ENCODE results near the gene LRIT3. TPM values are rescaled to one million over a fixed set of nuclear protein-coding genes. Genes with fewer than 3 reads are reported as not detected.

LRIT3 gene
- total and polyA plus RNA-seq, 5 donors from 2014 or later = 0.07 to 0.25 (median 0.08) TPM; not detected in 2

- Histone ChIP-seq H3K27ac (ENCODE audit: insufficient read depth, low read length, poor library complexity, severe bottlenecking) (no peak overlapping the region), H3K36me3 (ENCODE audit: control insufficient read depth, insufficient read depth, low read length) (peaks cover 29% of the 10 kb centered on the region), H3K4me1 (ENCODE audit: control insufficient read depth, insufficient read depth, low read length, poor library complexity, severe bottlenecking) (no peaks in the 10 kb centered on the region), H3K9me3 (ENCODE audit: control insufficient read depth in 2 of 2, low read length in 2 of 2) (no peaks in the 10 kb centered on the region), H3K27me3 (ENCODE audit: control insufficient read depth, insufficient read depth, low read length) (no peaks in the 10 kb centered on the region), H3K4me3 (ENCODE audit: low read depth, low read length) (no peak overlapping the region)
- peaks cover 0 to 6% (median under 1%) of the 10 kb centered on the region in 4 donors for H3K4me1 Mint-ChIP-seq
- DNase-seq (peak in 2 of 3 donors; percentile 42 to 46), ATAC-seq (ENCODE audit: low read depth in 2 of 2) (peak; percentile 61 to 62)
- H3K27me3 Mint-ChIP-seq = no peaks in the 10 kb centered on the region
- no peak overlapping the region for H3K27ac Mint-ChIP-seq
- H3K4me3 Mint-ChIP-seq = no peak overlapping the region
- H3K9me3 Mint-ChIP-seq = no peaks in the 10 kb centered on the region
- H3K36me3 Mint-ChIP-seq = peaks cover 18% of the 10 kb centered on the region
Observed at GRCh38 chr4:109826719-109827118, 21.2 kb upstream of the LRIT3 start.

GRCh38 chr4:109827672-109828071, 20.2 kb upstream of the LRIT3 start, which contains the start of gene RRH:
TSS of gene RRH (plus strand) at chr4:109827972. CDS start at chr4:109828028, 56 bp downstream.
- no peaks in the 10 kb centered on the region for H3K27me3 Mint-ChIP-seq
- Histone ChIP-seq H3K9me3 (ENCODE audit: control insufficient read depth in 2 of 2, low read length in 2 of 2) (no peaks in the 10 kb centered on the region), H3K4me3 (ENCODE audit: low read depth, low read length) (no peak within 1 kb of the TSS), H3K4me1 (ENCODE audit: control insufficient read depth, insufficient read depth, low read length, poor library complexity, severe bottlenecking) (no peaks in the 10 kb centered on the region), H3K27ac (ENCODE audit: insufficient read depth, low read length, poor library complexity, severe bottlenecking) (no peak within 1 kb of the TSS), H3K27me3 (ENCODE audit: control insufficient read depth, insufficient read depth, low read length) (no peaks in the 10 kb centered on the region), H3K36me3 (ENCODE audit: control insufficient read depth, insufficient read depth, low read length) (peaks cover 23% of the 10 kb centered on the region)
- H3K4me1 Mint-ChIP-seq = peaks cover 0 to 6% (median 0%) of the 10 kb centered on the region in 4 donors
- ATAC-seq (ENCODE audit: low read depth in 2 of 2) (no peak), DNase-seq (no peak)
- peaks cover 14% of the 10 kb centered on the region for H3K36me3 Mint-ChIP-seq
- no peak within 1 kb of the TSS for H3K27ac Mint-ChIP-seq
- no peaks in the 10 kb centered on the region for H3K9me3 Mint-ChIP-seq
- no peak within 1 kb of the TSS for H3K4me3 Mint-ChIP-seq

DNA sequence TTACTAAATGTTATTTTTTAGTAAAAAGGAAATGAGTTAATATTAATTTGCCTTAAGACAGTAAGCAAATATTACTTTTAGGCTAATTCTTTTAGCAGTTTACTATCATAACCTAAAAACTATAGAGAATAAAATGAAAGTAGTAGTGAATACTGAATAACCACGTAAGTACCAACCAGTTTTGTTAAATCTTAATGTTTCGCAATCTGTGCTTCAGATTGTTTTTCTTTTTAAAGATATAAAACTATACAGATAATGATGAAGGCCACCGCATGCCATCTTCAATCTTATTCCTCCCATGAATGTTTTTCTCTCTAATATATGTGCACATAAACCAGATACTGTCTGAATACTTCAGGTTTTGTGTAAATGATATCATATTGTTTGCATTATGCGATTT, 14.2 kb upstream of the LRIT3 start:
- ATAC-seq (ENCODE audit: low read depth in 2 of 2) (no peak), DNase-seq (no peak)
- Mint-ChIP-seq H3K27ac (no peak overlapping the region), H3K36me3 (peaks cover 10% of the 10 kb centered on the region), H3K4me1 (no peaks in the 10 kb centered on the region), H3K27me3 (no peaks in the 10 kb centered on the region), H3K4me3 (no peak overlapping the region), H3K9me3 (peaks cover 0 to 4% (median 0%) of the 10 kb centered on the region in 7 donors)
- Histone ChIP-seq H3K36me3 (ENCODE audit: control insufficient read depth, insufficient read depth, low read length) (no peaks in the 10 kb centered on the region), H3K27ac (ENCODE audit: insufficient read depth, low read length, poor library complexity, severe bottlenecking) (no peak overlapping the region), H3K9me3 (ENCODE audit: control insufficient read depth in 2 of 2, low read length in 2 of 2) (no peaks in the 10 kb centered on the region), H3K27me3 (ENCODE audit: control insufficient read depth, insufficient read depth, low read length) (no peaks in the 10 kb centered on the region), H3K4me1 (ENCODE audit: control insufficient read depth, insufficient read depth, low read length, poor library complexity, severe bottlenecking) (no peaks in the 10 kb centered on the region), H3K4me3 (ENCODE audit: low read depth, low read length) (no peak overlapping the region)

DNA sequence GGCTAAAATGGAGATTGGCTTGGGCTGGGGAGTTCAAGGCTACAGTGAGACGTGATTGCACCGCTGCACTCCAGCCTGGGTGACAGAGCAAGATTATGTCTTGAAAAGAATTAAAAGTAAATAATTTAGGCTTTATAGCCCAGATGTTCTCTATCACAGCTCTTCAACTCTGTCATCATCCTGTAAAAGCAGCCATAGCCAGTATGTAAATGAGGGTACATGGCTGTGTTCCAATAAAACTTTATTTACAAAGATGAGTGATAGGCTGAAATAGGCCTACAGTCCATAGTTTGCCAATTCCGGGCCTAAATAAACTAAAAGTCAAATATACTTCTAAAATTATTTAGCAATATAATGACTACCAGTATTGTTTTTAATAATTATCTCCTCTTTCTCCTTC, 10.9 kb upstream of the LRIT3 start:
- Mint-ChIP-seq H3K4me1 (peaks cover 0 to 2% (median 0%) of the 10 kb centered on the region in 4 donors), H3K27ac (no peak overlapping the region), H3K9me3 (peaks cover 0 to 11% (median 2%) of the 10 kb centered on the region in 7 donors), H3K36me3 (peaks cover 12% of the 10 kb centered on the region), H3K4me3 (no peak overlapping the region), H3K27me3 (no peaks in the 10 kb centered on the region)
- Histone ChIP-seq H3K9me3 (ENCODE audit: control insufficient read depth in 2 of 2, low read length in 2 of 2) (no peaks in the 10 kb centered on the region), H3K27me3 (ENCODE audit: control insufficient read depth, insufficient read depth, low read length) (no peaks in the 10 kb centered on the region), H3K4me3 (ENCODE audit: low read depth, low read length) (no peak overlapping the region), H3K36me3 (ENCODE audit: control insufficient read depth, insufficient read depth, low read length) (no peaks in the 10 kb centered on the region), H3K27ac (ENCODE audit: insufficient read depth, low read length, poor library complexity, severe bottlenecking) (no peak overlapping the region), H3K4me1 (ENCODE audit: control insufficient read depth, insufficient read depth, low read length, poor library complexity, severe bottlenecking) (no peaks in the 10 kb centered on the region)
- DNase-seq (no peak), ATAC-seq (ENCODE audit: low read depth in 2 of 2) (no peak)

DNA sequence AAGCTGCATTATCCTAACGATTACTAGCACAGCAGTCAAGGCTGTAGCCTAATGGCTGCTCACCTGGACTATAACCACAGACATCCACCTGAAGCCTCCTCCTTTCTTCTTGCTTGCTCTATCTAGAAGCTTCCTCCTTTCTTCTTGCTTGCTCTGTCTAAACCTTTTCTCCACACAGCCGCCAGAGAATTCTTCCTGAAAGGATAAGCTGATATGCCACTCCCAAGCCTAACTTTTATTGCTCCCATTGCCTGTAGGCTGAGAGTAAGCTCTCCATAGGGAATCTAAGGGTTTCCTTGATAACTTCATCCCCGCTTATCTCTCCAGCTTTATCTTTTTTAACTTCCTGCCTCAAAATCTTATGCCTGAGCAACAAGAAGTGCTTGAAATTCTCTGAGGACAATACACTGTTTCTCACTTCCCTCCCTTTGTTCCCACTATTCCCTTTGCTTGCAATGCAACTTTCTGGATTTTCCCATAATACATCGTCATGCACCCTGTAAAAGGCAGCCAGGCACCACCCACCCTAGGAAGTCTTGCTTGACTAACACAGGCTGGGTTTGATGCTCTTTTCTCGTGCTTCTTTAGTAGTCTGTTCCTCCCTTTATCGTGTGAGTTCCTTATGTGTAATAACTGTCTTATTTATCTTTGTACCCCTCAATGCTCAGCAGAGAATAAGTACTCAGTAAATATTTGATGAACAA, 1.4 kb upstream of the LRIT3 start:
- Mint-ChIP-seq H3K27me3 (no peaks in the 10 kb centered on the region), H3K9me3 (no peaks in the 10 kb centered on the region), H3K4me3 (no peak overlapping the region), H3K27ac (no peak overlapping the region), H3K36me3 (no peaks in the 10 kb centered on the region), H3K4me1 (no peaks in the 10 kb centered on the region)
- Histone ChIP-seq H3K9me3 (ENCODE audit: control insufficient read depth in 2 of 2, low read length in 2 of 2) (no peaks in the 10 kb centered on the region), H3K36me3 (ENCODE audit: control insufficient read depth, insufficient read depth, low read length) (no peaks in the 10 kb centered on the region), H3K4me1 (ENCODE audit: control insufficient read depth, insufficient read depth, low read length, poor library complexity, severe bottlenecking) (no peaks in the 10 kb centered on the region), H3K27me3 (ENCODE audit: control insufficient read depth, insufficient read depth, low read length) (no peaks in the 10 kb centered on the region), H3K4me3 (ENCODE audit: low read depth, low read length) (no peak overlapping the region), H3K27ac (ENCODE audit: insufficient read depth, low read length, poor library complexity, severe bottlenecking) (no peak overlapping the region)
- DNase-seq (no peak), ATAC-seq (ENCODE audit: low read depth in 2 of 2) (no peak)

DNA sequence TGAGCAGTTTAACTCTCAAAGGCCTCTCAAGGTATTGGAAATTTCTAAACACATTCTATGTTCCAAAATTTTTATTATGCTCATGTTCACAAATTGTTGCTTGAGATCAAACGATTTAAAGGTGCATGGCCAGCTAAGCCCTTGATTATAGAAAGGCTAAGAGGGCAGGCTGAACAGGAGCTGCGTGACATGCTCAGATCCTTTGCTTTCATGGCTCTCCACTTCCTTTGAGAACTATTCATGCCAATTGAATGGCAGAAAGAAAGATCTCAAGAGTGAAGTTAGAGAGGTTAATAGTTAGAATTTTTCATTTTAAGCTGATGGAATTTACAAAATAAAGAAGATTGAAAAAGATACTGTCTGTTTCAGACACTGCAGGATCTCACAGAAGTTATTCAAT, 594 bp downstream of the LRIT3 start:
- no peaks in the 10 kb centered on the region for H3K4me1 ChIP-seq (ENCODE audit: control insufficient read depth, insufficient read depth, low read length, poor library complexity, severe bottlenecking)
- no peak overlapping the region for H3K4me3 Mint-ChIP-seq
- H3K4me3 ChIP-seq (ENCODE audit: low read depth, low read length) = no peak overlapping the region
- no peaks in the 10 kb centered on the region for H3K36me3 Mint-ChIP-seq
- no peaks in the 10 kb centered on the region for H3K36me3 ChIP-seq (ENCODE audit: control insufficient read depth, insufficient read depth, low read length)
- peaks cover 0 to 4% (median 0%) of the 10 kb centered on the region in 7 donors for H3K9me3 Mint-ChIP-seq
- H3K27me3 ChIP-seq (ENCODE audit: control insufficient read depth, insufficient read depth, low read length) = no peaks in the 10 kb centered on the region
- H3K4me1 Mint-ChIP-seq = peaks cover 0 to 6% (median under 1%) of the 10 kb centered on the region in 4 donors
- DNase-seq = no peak
- H3K27me3 Mint-ChIP-seq = no peaks in the 10 kb centered on the region
- ATAC-seq (ENCODE audit: low read depth in 2 of 2) = no peak
- no peak overlapping the region for H3K27ac Mint-ChIP-seq
- no peak overlapping the region for H3K27ac ChIP-seq (ENCODE audit: insufficient read depth, low read length, poor library complexity, severe bottlenecking)
- no peaks in the 10 kb centered on the region for H3K9me3 ChIP-seq (ENCODE audit: control insufficient read depth in 2 of 2, low read length in 2 of 2)

DNA sequence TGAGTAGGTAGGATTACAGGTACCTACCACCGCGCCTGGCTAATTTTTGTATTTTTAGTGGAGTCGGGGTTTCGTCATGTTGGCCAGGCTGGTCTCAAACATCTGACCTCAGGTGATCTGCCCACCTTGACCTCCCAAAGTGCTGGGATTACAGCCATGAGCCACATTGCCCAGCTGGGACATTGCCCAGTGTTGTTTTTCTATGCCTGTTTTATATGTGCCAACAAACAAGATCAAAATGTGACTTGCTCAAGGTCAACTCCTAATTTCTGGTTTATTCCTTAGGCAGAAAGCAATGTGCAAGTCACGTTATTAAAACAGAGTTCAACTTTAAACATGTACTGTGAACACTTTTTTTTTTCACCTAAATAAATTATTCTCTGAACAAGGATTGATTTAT, 2.7 kb downstream of the LRIT3 start:
- Histone ChIP-seq H3K4me1 (ENCODE audit: control insufficient read depth, insufficient read depth, low read length, poor library complexity, severe bottlenecking) (no peaks in the 10 kb centered on the region), H3K27ac (ENCODE audit: insufficient read depth, low read length, poor library complexity, severe bottlenecking) (no peak overlapping the region), H3K4me3 (ENCODE audit: low read depth, low read length) (no peak overlapping the region), H3K36me3 (ENCODE audit: control insufficient read depth, insufficient read depth, low read length) (no peaks in the 10 kb centered on the region), H3K9me3 (ENCODE audit: control insufficient read depth in 2 of 2, low read length in 2 of 2) (no peaks in the 10 kb centered on the region), H3K27me3 (ENCODE audit: control insufficient read depth, insufficient read depth, low read length) (no peaks in the 10 kb centered on the region)
- H3K27me3 Mint-ChIP-seq = no peaks in the 10 kb centered on the region
- H3K9me3 Mint-ChIP-seq = peaks cover 0 to 4% (median 0%) of the 10 kb centered on the region in 7 donors
- H3K36me3 Mint-ChIP-seq = peaks cover 8% of the 10 kb centered on the region
- peaks cover 0 to 9% (median under 1%) of the 10 kb centered on the region in 4 donors for H3K4me1 Mint-ChIP-seq
- no peak for DNase-seq
- no peak for ATAC-seq (ENCODE audit: low read depth in 2 of 2)
- H3K4me3 Mint-ChIP-seq = no peak overlapping the region
- no peak overlapping the region for H3K27ac Mint-ChIP-seq

Data from CD4-positive, CD25-positive, alpha-beta regulatory T cell (primary cell).